GM21447 (cell line): ENCODE measurements around the gene PTPRG.

ENCODE experiments used
- ATAC-seq: cut with Tn5 transposase; IDR thresholded peaks from one replicate; pipeline ENCODE4 v1.9.1; 2021; ENCODE audit not compliant: unreplicated experiment

Gene PTPRG

DNA sequence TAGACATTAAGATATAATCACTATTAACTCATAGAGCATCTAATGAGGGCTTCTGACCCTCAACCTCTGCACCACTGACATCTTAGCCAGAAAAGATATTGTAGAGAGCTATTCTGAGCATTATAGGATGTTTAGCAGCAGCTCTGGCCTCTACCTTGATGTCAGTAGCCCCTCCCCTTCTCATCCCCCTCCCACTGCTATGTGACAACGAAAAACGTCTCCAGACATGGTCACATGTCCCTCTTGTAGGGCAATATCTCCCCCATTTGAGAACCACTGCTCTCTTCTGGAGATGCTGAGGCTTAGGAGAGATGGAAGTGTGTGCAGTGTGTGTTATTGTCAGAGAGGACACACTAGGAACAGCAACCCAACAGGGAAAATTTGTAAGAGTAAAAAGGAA lies 569.7 kb downstream of the PTPRG start:
- no peak for ATAC-seq

DNA sequence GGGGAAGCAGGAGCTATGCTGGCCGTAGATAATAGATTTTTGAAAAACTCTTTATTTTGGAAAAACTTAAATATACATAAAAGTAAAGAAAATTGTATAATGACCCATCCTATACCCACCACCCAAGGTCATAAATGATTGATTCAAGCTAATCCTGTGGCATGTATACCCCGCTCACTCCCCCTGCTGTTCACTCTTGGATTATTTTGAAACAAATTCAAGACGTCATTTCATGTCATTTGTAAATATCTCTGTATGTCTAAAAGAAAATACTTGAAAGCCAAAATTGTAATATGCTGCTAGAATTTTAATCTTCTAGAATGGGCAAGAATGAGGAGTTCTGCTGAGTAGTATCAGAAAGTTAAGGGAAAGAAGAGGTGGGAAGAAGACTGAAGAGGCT lies 570.2 kb downstream of the PTPRG start:
- ATAC-seq: no peak

DNA sequence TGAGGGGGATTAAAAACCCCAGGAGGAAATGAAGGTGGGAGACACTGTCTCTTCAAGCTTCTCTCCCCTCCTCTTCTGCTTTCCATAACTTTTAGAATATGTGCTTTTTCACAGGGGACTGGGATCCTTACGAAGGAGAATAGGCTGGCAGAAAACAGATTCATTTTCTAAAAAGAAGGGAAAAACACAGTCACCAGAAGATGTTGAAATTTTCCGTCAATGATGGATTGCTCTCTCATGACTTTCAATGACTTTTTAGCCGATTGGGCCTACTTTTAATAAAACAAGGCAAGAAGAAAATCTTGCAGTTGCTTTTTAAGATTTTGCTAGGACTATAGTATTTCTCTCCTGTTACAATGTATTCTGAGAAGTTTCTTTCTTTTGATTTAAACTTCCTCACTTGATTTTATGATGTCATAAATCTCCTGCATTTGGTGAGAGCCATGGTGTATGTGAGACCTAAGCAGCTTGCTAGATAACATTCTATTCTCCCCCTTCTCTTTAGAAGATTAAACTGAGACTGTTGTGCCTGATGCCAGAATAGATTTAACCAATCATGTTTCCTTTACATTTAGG lies 570.7 kb downstream of the PTPRG start:
- no peak for ATAC-seq

DNA sequence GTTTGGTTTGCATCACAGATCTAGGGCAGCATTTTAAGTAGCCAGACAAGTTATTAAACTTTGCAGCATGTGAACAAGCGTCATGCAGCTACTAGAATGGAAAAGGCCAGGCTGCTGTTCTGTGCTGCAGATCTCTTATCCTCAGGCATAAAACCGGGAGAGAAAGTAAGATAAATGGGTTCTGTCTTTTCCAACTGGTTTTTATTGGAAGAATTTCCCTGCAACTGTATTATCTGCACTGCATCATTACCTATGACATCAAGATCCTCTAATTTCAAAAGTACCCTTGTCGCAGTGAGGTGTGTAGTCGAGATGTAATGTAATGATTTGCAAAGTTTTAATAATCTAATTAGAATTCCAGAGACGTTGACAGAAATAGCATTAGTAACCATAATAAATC lies 571.6 kb downstream of the PTPRG start:
- no peak for ATAC-seq

DNA sequence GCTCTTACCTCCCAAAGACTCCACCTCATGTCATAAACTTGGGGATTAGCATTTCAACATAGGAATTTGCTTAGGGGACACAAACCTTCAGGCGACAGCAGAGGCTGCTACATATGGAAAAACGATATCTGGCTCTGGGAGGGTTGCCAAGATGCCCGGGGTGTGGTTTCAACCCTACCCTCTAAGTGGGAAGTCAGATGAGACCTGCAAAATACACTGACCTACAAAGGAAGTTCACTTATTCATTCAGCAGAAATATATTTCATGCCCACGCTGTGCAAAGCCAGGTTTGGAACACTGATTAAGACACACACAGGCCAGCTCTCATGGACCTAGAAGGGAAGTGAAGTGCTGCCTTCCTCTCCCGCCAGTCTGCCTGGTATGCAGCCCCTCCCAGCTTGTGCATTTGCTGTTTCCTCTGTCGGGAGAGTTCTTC lies 572.7 kb downstream of the PTPRG start:
- ATAC-seq: no peak

DNA sequence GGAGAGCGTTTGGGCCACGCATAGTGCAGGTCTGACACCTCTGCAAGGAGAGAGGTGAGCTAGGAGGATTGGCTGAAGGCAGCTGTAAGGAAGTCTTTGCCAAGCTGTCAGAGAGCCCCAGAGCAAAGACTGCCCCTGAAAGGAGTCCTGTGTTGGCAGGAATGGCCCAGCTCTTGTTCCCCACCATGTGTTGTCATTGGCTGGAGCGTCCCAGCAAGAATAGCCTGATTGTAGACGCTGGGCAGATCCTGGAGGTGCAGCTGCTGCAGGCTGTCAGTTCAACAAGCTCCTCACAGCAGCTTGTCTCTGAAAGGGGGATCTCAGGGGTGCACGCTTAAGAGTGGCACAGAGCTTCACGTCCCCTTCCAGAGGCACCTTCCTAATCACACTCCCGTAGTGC lies 574.4 kb downstream of the PTPRG start:
- no peak for ATAC-seq

DNA sequence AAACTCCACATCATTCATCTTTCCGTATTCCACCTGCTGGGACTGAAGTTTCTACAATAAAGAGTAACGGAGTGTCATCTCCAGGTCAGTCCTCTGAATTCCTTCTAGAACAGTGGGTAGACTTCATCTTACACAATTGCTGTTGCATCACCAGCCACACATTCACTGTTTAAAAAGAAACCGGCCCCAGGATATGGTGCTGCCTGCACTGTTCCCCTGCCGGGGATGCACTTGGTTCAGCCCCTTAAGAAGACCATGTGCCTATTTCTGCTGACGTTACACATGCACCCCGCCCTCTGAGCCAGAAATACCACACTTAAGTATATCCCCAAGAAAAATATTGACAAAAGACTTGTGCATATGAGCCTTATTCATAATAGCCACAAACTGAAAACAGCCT lies 578.6 kb downstream of the PTPRG start:
- ATAC-seq: no peak

DNA sequence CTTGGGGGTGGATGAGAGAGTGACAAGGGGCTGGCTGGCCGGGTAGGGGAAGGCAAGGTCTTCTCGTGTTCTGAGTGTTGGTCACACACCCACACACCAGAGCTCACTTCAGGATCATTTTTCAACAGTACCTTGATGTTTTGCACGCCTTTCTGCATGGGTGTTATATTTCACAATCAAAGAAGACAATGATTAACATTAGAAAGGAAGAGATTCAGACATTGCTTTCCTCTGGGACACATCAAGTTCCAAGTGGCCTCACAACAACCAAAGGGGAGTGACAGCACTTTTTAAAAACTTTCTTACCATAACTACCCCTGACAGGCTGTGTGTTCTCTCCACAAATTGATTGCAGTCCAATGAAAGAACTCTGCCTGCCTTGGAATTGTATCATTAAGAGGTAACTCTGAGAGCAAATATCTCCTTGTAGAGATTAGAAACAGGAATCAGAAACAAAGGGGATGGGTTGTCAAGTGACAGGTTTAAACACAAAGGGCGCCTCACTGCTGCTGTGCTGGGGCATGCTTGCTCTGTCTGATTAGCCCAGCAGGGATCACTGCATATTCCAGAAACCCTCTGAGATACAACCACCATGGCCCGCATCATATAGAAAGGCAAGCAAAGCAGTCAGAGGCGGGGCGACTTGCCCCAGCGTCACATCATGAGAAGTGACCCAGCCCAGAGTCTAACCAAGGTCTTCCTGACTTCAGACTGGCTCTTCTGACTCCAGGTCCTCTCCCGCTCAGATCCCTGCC lies 581.1 kb downstream of the PTPRG start:
- no peak for ATAC-seq

DNA sequence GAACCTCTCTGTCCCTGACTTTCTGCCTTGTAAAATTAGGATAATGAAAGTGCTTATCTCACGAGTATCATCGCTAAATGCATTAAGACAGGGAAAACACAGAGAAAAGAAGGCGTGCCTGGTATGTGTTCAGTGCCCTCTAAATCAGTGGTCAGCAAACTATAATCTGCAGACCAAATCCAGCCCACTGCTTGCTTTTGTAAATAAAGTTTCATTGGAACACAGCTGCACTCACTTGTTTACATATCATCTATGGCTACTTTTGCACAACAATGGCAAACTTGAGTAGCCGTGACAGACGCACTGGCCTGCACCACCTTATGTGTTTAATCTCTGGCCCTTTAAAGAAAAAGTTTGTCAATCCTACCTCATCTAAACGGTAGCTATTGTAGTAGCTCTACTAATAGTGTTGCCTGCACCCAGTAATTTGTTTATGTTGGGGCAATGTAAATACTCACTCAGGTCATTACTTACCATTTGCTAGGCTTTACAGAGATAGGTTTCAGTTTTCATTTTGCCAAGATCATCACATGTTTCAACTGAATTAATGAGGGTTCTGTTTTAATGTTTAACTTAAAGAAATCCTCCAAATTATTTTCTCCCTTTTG lies 582.6 kb downstream of the PTPRG start:
- ATAC-seq: no peak

DNA sequence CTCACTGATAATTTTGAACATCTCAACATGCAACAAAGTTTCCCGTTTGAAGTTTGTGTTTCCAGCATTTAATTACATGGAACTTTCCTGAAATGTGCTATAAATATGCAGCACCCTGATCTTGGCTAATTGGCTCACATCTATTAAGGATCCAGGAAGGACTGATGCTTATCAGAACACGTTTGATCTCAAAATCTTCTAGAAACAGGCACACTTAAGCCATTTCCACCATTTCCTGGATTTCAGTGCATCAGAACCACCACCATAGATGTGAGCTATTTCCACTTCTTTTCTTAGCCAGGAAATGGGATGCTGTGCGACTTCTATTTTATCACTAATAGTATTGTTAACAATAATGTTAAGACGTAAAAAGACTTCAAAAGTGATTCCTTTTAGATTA lies 583.1 kb downstream of the PTPRG start:
- ATAC-seq: no peak

DNA sequence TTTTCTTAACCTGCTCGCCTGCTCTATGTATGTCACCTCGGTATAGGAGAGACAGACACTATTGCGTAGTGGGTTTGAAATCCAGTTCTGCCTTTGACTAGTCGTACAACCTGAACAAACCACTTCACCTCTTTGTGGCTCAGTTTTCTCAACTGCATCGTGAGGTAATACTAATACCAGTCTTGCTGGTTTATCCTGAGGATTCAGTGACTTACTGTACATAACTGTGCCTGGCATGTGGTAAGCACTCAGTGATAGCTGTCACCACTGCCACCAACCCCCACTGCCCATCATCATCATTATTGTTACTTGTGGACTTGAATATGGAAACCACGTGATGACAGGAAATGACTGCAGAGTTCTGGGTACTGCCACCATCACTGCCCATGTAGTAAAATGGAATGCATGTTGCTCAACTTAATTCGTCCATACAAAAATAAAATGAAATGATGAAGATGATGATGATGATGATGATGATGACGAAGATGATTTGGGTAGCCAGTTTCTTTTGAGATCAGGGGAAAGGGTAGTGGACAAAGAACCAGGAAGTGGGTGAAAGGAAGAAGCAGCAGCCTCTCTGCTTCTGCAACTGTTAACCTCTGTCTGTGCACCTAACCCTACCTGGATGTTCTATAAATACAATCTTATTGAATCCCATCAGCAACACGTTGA lies 583.9 kb downstream of the PTPRG start:
- ATAC-seq: no peak

DNA sequence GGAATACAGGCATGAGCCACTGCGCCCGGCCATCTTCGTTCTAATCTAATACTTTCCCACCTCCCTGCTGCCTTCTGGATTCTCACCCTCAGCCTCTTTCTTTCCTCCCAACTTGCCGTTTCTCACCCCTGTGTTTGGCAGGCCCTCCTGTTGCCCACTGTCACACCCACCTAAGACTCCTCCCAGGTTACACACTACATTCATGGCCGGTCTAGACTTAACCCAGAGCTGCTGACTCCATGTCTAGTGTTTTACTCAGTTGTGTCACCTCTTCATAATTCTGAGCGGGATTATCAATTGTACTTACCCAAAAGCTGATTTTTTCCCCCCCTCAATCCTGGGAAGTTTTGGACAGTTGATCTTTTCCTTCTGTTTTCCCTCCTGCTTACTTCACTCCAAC lies 588.2 kb downstream of the PTPRG start:
- ATAC-seq: no peak

DNA sequence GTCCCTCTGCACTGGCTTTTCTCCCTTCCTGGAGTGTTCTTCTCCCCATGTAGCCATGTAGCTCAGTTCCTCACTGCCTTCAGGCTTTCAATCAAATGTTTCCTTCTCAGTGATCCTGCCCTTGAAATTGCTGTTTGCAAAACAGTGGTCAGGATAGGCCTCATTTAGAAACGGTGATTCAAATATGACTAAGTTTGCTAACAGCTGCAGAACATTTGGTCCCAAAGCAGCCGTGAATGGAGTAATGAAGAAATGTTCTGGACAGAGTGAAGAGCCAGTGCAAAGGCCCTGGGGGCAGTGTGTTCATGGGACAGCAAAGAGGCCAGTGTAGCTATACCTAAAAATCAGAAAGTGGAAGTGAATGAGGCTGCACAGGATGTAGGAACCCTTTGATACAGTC lies 588.6 kb downstream of the PTPRG start:
- no peak for ATAC-seq

DNA sequence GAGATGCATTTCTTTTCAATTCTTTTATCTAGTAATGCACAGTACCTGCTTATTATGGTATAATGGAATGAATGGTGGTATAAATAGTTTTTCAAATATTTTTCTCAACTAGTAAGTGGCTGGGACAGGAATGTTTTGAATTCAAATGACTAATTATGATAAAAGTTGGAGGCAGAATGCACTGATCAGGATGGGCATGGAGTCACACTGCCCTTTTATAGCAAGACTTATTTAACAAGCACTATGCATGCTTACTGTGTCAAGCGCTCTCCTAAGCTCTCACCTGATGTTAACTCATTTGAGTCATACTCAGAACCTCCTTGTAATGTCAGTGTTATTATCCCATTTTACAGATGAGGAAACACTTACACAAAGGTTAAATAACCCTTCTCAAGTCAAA lies 590.2 kb downstream of the PTPRG start:
- ATAC-seq: no peak

DNA sequence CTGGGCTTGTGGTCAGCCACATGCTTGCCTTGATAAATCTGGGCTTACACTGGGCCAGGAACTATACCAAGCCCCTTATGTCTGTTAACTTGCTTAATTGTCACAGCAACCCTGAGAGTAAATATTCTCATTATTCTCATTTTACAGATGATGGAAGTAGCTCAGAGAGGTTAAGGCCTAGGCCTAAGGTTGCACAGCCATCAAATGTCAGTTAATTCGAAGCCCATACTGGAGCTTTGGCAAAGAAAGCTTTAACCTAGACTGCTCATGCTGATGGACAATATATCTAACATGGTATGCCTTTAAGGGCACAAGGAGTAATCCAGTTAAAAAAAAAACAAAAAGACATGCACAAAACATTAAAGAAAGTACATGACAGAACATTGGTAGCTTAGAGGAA lies 591.9 kb downstream of the PTPRG start:
- no peak for ATAC-seq

DNA sequence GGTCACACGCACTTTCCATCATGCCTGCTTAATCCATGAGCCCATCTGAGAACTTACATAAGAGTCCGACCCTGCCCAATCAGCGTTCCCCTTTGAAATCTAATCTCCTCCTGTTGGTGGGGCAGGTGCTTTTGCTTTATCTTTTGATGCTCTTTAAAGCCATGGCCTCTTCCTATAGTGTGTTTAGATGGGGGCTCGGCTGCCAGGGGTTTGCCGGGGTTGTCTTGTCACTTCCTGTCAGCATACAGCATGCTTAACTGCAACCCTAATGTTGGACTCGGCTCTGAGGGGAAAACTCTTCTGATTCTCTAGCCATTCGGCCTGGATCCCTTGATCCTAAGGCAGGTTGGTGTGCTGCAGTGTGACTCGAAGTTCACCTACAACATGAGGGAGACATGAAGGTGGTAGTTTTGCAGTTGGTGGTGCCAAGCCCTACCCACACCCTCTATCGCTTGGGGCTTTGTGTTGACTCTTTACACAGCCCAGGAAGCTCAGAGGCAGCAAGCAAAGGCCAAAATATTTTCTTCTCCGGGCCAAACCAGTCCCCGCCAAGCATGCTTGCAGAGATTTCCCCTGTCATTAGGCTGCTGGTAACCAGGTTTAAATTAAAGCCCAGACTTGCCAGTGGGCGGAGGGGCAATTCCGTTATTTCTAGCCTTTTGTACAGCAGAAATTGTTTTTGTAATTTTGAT lies 593.2 kb downstream of the PTPRG start:
- ATAC-seq: no peak

DNA sequence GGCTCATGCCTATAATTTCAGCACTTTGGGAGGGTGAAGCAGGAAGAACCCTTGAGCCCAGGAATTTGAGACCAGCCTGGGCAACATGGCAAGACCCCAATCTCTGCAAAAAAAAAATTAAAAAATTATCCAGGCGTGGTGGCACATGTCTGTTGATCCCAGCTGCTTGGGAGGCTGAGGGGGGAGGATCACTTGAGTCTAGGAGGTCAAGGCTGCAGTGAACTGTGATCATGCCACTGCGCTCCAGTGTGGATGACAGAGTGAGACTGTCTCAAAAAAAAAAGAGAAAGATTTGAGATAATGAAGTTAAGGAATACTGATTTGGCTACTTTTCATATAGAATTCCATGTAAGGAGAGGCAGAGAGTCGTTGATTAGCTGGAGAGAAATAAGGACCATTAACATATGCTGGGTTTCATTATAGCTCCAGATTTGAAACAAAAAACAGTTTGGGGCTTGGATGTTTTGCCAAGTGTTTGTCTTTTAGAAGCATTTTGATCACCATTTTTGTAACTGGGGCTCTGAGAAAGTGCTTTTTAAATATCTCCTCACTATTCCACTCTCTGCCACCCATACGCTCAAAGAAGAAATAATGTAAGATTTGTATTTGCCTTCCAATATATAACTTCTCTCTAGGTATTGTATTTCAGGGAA lies 597.8 kb downstream of the PTPRG start:
- no peak for ATAC-seq

DNA sequence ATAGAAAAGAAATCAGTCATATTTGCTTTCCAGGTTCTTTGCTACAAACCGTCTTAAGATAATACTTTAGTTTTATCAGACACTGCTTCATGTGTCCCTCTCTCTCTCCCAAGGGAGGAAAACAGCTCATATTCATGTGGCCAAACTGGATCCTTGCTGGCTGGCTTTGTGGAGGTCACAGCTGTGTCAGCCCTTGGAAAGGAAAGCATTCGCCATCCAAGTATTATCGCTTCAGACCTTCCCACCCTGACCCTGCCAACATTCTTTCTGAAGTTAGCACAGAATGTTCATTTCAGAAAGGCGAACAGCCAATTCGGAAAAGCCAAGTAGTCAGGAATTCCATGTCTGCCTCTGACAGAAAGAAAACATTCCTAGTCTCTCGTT lies 598.3 kb downstream of the PTPRG start:
- no peak for ATAC-seq

DNA sequence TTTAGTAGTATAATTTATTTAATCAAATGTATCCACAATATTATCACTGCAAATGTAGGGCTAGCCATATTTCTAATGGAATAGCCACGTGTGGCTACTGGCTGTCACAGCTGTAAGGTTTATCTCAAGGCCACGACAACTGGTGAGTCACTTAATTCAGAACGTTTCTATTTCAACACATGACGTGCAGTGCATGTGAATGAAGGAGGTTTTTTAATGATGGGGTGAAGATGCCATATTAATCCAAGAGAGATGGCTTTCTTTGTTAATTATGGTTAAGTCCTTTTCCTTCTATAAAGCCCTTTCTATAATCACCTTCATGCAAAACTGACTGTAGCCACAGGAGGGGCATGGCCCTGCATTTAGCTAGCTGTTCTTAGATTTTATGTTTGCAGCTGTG lies 600.0 kb downstream of the PTPRG start:
- no peak for ATAC-seq

DNA sequence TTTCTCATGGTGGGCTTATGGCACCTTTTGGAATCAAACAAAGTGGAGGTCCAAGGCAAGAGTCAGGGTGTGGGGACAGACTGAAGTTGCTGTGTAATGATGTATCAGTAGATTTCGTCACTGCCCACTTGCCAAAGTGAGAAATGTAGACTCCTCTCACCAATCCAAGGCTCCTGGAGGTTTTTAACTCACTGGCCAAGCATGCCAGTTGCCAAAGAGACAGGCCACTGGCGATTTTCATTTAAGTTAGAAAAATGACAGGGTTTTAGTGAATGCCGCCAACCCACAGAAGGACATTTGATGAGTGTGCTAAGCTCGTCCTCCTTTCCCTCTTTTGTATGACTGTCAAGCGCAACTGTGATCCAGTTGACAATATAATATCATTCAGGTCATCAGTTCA lies 602.8 kb downstream of the PTPRG start:
- no peak for ATAC-seq

DNA sequence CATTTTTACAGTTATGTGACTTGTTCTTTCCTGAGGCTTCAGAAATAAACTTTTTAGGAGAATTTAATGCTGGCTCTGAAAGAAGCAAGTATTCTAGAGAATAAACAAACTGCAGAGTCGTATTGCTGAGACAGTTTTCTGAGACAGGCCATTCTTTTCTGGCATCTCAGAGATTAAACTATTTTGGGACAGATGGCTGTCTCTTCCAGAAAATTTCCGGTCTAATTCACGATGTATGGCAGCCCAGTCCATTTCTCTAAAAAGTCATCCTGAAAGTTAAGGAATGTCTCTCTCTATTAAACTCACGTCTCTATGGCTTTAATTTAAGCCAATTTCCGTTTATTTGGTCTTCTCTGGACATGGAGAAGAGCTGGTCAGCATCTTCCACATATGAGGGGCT lies 603.4 kb downstream of the PTPRG start:
- ATAC-seq: no peak
